GM19328 (cell line): ENCODE results near the gene NOM1.

Experiments
- ATAC-seq: cut with Tn5 transposase; IDR thresholded peaks from one replicate; pipeline ENCODE4 v1.9.1; 2021; ENCODE audit warnings: mild to moderate bottlenecking, moderate library complexity; ENCODE audit not compliant: unreplicated experiment

The NOM1 gene

DNA sequence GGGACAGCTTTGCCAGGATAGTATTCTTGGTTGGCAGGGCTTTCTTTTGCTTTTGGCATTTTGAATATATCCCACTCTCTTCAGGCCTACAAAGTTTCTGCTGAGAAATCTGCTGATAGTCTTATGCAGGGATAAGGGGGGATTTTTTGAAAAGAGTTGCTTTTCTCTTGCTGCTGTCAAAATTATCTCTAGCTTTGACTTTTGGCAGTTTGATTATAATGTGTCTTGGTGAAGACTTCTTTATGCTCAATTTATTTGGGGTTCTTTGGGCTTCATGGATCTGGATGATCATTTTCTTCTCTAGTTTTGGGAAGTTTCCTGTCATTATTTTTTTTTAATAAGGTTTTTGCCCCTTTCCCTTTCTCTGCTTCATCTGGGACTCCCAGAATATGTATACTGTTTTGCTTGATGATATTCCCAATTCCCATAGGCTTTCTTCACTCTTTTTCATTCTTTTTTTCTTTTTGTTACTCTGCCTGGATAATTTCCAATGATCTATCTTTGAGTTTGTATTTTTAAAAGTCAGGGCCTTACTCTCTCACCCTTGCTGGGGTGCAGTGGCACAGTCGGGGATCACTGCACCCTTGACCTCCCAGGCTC, 29.6 kb downstream of the NOM1 start:
- no peak for ATAC-seq

DNA sequence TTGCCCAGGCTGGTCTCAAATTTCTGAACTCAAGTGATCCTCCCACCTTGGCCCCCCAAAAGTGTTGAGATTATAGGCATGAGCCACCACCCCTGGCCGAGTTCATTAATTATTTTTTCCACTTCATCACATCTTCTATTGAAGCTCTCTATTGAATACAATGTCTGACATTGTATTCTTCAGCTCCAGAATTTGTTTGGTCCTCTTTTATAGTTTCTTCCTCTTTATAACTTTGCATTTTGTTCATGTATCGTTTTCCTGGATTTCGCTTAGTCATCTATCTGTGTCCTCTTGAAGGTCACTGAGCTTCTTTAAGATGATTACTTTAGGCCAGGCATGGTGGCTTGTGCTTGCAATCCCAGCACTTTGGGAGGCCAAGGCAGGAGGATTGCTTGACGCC, 30.2 kb downstream of the NOM1 start:
- no peak for ATAC-seq

DNA sequence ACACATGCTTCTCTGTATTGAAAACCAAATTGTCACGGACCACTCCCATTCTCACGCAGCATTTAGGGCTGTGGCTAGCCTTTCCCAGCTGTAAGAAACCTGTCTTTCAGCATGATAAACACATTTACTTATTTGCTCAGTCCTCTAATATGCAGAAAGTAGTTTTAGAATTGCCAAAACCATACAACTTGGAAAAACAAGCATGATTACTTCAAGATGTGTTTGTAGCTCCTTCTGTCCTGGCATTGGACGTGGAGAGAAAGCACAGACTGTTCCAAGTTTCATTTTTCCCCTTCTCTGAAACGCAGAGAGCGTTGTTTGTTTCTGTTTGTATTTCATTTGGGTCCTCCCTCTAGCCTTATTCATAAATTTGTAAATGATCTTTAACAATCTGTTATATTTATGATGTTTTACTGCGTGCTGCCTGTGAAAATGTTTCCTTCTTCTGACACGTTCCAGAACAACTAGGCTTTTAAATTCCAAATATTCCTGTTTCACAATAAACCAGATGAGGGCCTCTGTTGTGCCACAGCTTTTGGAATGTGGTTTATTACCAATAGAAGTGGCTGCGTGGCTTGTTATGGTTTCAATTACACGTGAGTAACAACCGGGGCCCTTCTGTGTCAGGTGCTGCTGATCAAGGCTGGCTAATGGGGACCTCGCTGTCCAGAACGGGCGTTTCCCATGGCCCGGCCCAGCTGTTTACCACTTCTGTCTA, 34.8 kb downstream of the NOM1 start:
- no peak for ATAC-seq

GRCh38 chr7:156985101-156985992, 35.8 kb downstream of the NOM1 start:
- ATAC-seq: no peak

GRCh38 chr7:156986378-156986777, 36.9 kb downstream of the NOM1 start:
- no peak for ATAC-seq

- no peak for ATAC-seq
Observed at GRCh38 chr7:156988343-156989185, 39.1 kb downstream of the NOM1 start.

DNA sequence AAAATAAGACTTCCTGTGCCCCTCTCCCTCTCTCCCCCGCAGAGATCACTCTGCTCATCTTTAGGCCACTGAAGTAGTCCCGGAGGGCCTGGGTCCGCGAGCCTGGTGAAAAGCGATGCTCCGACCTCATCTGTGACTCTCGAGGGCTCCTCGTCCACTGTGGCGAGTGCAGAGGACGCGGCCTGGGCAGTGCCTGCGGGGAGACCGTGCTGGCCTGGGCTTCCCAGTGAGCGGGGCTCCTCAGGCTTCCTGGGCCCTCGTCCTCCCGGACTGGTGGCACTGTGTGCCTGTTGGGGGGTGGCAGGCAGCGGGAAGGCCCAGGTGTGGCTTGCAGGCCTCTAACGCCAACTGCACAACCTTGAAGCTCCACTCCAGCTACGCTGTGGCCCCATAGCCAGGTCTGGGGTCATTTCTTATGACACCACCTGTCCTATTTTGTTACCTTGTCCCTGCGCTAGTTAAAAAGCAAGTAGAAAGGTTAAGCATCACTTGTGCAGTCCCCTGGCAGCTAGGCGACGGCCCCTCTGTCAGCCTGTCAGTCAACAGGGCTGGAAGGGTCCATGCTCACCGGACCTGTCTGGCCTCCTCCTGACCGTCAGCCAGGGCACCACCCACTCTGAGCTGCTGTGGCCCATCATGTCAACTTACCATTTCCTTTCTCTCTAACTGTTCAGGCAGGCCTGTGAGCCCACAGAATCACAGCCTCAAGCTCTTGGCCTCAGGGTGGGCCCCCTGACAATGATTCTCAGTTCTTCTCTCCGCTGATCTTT, 40.4 kb downstream of the NOM1 start:
- ATAC-seq: no peak

GRCh38 chr7:156993021-156993924, 43.8 kb downstream of the NOM1 start:
- no peak for ATAC-seq

- ATAC-seq: no peak
Observed at GRCh38 chr7:156993925-156994235, 44.4 kb downstream of the NOM1 start.

DNA sequence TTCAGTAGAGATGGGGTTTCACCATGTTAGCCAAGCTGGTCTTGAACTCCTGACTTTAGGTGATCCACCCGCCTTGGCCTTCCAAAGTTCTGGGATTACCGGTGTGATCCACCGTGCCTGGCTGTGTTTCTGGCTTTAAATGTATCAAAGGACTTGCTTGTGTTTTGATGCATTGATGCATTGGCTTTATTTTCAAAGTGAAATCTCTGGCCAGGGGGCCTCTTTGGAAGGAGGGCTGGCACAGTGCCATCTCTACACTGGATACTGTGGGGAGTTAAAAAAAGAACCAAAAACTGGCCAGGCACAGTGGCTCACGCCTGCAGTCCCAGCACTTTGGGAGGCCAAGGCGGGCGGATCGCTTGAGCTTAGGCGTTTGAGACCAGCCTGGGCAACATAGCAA, 44.9 kb downstream of the NOM1 start:
- ATAC-seq: no peak

DNA sequence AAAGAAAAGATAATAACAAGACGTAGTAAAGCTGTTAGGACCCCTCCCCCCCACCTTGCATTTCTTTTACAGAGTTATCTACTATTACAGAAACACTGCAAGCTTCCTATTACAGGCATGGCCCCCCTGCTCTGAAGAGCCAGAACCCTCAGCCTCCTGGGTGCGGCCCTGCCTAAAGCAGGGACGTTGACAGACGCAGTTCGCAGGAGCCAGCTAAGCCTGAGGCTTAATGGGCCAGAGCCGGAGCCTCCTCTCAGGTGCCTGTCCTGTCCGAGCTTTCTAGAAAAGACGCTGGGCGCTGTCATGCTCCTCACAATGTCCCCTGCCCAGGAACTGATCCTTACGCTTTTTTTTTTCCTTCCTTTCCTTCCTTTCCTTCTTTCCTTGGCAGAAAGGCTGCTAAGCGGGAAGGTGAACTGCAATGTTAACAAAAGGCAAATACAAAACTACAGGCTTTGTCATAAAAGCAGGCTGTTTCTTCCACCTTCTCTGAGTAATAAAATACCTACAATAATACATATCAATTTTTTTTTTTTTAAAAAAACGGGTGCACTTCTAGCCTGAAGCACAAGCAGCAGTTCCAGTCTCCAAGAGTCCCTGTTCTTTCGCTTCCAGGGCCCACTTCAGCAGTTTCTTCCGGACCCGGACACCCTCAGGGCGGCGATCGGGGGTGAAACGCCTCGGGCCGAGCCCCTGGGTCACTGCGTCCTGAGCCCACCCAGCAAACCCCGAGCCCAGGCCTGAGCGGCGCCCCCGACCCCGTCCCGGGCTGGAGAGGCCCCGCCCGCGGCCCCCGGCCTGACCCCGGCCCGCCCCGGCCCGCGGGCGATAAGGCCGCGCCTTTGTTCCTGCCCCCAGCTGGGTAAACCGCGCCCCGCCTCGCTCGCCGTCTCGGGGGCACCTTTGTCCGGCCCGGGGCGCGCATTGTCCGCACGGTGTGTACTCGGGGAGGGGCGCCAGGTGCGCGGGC, 49.8 kb downstream of the NOM1 start:
- ATAC-seq: no peak

DNA sequence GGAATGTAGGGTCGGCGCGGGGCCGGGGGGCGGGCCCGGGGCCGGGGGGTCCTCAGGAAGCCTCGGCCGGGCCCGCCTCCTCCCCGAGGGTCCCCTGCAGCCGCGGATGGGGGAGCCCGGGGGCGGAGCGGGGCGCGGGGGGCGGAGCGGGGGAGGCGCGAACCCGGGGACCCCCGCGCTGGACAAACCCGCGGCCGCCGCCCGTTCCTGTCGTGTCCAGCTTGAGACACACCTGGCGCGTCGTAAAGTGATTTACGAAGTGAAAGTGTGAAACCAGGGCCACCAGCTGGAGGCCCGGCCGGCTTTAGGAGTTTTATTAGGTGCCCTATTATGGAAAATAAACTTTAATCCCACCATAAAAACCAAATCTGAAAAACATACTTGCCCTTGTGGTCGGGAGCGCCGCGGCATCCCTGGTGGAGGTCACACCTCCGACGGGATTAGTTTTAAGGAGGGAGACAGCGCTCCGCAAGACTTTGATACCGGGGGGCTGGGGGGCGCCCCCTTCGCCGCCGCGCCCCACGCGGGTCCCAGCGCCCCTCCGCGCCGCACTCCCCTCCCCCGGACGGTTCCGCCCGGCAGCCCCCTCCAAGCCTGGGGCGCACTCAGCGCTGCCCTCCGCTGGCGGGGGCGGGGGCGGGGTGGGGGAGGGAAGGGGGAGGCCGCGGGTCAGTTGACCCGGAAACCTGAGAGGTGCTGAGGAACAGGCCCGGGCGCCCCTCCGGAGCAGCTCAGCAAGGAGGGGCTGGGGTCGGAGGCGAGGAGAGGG, 50.6 kb downstream of the NOM1 start:
- no peak for ATAC-seq

DNA sequence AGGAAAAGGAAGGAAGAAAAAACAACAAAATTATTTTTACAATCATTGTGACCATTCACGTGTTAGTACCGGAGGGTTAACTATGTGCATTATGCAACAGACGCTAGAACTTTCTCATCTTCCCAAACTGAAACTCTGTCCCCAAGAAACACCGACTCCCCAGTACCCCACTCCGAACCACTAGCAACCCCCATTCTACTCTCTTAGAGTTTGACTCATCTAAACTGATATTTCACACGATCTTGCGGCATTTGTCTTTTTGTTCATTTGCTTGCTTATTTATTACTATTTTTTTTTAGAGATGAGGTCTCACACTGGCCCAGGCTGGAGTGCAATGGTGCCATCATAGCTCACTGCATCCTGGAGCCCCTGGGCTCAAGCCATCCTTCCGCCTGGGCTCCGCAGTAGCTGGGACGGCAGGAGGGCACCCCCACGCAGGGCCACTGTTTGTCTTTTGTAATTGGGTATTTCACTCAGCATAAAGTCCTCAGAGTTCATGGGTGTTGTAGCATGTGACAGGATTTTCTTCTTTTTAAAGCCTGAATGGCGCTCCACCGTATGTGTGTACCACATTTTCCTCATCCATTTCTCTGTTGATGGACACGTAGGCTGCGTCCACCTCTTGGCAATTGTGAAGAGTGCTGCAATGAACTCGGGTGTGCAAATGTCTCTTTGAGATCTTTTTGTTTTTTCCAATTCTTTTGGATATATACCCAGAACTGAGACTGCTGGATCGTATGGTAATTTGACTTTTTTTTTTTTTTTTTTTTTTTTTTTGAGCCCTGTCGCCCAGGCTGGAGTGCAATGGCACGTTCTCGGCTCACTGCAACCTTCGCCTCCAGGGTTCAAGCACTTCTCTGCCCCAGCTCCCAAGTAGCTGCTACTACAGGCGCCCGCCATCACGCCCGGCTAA, 51.5 kb downstream of the NOM1 start:
- no peak for ATAC-seq

GRCh38 chr7:157001920-157002818, 52.7 kb downstream of the NOM1 start:
- ATAC-seq: no peak

DNA sequence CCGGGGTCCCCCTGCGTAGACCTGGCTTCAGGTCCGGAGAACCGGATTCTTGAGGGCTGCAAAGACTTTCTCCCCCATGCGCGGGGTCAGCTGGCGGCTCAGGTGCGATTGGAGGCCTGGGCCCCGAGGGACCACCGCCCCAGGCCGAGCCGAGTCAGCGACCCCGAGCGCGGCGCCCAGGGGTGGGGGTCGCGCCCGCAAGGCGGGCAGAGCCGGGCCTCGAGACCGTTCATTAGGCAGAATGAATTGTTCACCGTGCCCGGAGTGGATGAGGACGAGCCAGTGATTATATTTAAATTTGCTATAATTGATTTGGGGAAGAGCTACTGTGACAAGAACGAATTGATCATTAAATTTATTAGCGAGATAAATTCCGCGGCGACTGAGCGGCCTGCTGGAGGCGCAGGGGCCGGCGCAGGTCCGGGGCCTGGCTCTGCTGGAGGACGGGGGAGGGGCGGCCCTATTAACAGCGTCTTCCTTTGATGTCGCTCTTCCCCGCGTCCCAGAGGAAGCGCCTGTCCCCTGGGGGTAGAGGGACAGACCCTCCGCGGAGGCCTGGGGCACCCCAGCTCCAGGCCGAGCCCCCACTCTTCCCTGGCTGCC, 53.4 kb downstream of the NOM1 start:
- no peak for ATAC-seq
